Stimulated activated CD8-positive, alpha-beta memory T cell treated with anti-CD3 and anti-CD28 coated beads, Interleukin-4, amount 100 ng/mL, for 48 hours (primary cell): Measurements from ENCODE around the gene TIMP2.

ENCODE experiments used
- DNase-seq: peaks from one replicate; pipeline ENCODE4 v3.0.0-alpha.2; 2020

TIMP2 gene

DNA sequence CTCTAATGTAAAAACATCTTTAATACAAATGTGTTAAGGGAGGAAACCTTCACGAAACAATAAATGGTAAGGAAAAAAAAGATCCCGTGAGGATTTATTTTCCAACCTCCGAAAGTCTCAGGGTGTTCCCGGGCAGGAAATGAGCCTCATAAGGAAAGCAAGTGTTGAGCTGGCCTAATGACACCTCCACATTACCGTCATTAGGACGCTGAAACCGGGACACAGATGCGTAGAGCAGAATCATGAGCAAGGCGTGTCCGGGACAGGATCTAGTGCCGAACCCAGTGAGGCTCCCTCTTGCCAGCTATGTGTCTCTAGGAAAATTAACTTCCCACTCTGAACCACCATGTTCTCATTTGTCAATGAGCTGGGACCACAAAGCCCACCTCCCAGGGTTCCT is 120.4 kb downstream of the TIMP2 start:
- DNase-seq, result no peak

DNA sequence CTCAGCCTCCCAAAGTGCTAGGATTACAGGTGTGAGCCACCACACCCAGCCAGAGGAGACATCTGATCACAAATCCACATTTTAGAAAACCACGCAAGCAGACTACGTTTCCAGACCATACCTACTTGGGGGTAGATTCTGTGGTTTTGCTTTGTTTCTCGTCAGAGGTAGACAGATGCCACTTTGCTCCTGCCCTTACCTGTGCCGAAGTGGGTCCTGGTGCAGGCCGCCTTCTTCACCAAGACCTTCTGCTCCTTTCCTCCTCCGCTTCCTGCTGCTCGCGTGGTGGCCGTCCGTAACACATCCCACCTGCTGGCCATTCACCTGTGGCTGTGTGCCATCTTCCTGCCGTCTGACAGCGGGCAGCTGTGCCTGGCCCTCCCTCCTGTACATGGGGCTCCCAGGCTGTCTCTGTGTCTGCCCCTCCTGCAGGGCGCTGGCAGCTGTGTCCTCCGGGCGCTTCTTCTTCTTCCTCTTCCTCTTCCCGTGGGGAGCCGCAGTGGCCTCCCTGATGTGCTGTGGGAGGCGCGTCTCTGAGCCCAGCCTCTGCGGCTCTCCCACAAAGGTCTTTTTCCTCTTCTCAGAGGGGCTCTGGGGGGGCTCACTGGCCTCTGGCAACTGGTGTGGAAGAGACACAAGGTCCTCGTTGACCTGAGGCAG is 121.9 kb downstream of the TIMP2 start:
- DNase-seq, result no peak
